ENCODE data around the gene HECTD1.
"Not testable (repeated sequence)": the region's sequence is repeated elsewhere in the genome, so short reads cannot be mapped to it uniquely, and the experiment has no call there.

The HECTD1 gene

DNA sequence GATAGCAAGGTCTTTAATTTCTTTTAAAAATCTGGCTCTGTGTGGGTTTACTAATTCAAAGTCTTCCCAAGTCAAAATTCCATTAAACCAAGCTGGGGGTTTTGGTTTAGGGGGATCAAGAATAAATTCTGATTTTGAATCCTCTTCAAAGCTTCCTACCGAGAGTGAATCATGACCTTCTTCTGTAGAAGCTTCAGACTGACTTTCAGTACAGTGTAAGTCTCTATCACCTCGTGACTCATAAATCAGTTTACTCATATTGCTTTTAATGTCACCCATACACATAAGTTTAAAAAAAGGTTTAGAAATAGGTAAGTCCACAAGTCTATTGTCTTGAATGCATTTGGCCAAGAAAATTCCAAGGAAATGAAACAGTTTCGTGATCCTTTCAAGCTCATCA is 100.8 kb downstream of the HECTD1 start:
- intact Hi-C loops (cut with DNase I): no loop called here
- no peak for DNase-seq

DNA sequence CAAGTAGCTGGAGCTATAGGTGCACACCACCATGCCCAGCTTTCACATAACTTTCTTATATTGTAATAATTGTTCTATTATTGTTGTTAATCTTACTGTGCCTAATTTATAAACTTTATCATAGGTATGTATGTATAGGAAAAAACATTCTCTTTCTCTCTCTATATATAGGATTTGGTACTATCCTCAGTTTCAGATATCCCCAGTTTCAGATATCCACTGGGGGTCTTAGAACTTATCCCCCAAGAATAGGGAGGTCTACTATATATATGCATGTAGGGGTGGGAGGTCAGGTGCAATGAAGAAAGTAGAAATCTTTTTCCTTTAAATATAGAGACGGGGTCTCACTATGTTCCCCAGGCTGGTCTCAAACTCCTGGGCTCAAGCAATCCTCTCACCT is 110.5 kb downstream of the HECTD1 start:
- intact Hi-C loops (cut with DNase I): no loop called here
- DNase-seq: no peak

DNA sequence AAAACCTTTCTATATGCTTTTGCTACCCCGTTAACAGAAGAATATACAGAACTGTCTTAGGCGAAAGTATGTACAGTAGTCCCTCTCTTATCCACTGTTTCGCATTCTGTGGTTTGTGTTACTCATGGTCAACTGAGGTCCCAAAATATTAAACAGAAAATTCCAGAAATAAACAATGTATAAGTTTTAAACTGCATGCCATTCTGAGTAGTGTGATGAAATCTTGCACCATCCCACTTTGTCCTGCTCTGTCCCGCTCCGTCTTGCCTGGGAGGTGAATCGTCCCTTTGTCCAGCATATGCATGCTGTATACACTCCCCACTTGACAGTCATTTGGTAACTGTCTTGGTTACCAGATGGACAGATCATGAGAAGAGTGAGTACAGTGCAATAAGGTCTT is 111.3 kb downstream of the HECTD1 start:
- no peak for DNase-seq
- intact Hi-C loops (cut with DNase I): no loop called here

DNA sequence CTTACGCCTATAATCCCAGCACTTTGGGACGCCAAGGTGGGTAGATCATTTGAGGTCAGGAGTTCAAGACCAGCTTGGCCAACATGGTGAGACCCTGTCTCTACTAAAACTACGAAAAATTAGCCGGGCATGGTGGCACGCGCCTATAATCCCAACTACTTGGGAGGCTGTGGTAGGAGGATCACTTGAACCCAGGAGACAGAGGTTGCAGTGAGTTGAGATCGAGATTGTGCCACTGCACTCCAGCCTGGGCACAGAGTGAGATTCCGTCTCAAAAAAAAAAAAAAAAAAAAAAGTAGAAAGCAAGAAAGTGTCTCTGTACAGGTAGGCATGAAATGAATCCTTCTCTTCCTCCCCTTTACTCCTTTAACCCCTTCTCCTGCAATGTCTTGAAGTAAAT is 111.8 kb downstream of the HECTD1 start:
- DNase-seq; intact Hi-C loops (cut with DNase I): not testable (repeated sequence)

DNA sequence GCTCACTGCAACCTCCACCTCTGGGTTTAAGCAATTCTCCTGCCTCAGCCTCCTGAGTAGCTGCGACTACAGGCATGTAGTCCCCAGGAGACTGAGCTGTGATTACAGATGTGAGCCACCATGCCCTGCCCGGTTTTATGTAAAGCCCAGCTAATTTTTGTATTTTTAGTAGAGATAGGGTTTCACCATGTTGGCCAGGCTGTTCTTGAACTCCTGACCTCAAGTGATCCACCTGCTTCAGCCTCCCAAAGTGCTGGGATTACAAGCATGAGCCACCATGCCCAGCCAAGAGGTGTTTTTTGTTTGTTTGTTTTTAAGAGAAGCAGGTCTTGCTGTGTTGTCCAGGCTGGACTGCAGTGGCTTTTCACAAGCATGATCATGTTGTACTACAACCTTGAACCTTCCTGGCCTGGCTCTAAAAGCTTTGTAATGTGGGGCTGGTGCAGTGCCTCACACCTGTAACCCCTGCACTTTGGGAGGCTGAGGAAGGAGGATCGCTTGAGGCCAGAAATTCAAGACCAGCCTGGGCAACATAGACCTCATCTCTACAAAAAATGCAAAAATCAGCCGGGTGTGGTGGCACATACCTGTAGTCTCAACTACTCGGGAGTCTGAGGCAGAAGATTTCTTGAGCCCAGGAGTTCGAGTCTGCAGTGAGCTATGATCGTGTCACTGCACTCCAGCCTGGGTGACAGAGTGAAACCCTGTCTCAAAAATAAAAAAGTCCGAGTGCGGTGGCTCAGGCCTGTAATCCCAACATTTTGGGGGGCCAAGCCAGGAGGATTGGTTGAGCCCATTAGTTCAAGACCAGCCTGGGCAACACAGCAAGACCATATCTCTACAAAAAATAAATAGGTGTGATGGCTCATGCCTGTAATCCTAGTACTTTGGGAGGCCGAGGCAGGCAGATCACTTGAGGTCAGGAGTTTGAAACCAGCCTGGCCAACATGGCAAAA is 113.4 kb downstream of the HECTD1 start:
- intact Hi-C loops (cut with DNase I); DNase-seq: not testable (repeated sequence)

DNA sequence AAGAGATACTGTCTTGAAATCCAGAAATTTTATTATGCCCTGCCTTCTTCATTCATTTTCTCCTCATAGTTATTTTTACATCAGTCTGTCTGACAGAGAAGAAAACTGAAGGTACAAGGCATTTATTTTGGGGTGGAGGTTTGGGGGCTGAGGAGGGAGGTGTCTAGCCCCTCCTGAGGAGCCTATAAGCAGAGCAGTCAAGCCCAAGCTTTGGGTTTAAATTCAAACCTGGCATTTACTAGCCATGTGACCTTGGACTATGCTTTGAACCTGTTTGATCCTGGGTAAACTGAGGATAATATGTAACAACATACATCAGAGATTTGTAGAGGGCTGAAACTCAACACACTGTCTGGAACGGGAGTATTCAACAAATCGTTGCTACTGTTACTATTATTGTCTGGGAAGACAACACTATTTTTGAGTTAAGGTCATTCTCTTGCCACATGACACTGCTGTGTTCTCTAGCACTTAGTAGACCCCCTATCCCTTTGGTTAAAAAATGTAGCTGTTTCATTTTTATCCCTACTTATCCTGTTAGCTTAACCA is 115.4 kb downstream of the HECTD1 start:
- intact Hi-C loops (cut with DNase I): no loop called here
- no peak for DNase-seq

DNA sequence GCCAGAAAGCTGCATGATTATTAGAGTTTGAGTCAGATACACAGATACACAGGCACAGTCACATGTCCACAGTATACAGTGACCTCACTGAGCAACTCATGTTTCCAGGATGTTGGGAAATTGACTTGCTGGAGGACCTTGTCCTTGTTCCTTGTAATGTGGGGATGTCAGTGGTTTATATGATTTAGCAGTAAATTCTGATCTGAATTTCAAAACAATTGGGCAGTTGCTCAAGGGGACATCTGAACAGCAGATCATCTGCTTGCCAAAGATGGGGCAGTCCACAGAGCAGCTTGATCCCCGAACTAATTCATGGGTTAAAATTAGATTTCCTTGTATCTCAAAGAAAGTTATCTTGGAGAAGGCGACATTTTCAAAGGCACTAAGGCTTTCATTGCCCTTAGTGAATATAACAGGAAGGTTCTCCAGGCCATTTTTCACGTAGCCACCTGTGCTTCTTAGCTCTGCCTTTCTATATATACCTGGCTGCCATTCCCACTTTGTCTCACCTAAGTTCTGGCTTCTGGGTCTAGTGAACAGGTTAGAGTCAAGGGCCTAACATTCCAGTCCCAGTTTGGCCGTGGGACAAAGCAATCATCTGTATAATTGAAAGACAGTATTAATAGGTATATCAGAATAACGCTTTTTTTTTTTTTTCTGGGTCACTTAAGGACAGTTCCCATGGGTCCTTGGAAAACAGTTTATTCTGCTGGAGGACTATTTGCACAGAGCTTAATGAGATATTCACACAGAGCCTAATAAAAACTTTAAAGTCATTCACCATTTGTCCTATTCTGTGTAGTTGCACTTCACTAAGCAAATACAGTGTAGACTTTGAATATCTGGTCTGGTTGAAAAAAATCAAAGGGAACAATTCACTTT is 116.5 kb downstream of the HECTD1 start:
- intact Hi-C loops (cut with DNase I): no loop called here
- no peak for DNase-seq

DNA sequence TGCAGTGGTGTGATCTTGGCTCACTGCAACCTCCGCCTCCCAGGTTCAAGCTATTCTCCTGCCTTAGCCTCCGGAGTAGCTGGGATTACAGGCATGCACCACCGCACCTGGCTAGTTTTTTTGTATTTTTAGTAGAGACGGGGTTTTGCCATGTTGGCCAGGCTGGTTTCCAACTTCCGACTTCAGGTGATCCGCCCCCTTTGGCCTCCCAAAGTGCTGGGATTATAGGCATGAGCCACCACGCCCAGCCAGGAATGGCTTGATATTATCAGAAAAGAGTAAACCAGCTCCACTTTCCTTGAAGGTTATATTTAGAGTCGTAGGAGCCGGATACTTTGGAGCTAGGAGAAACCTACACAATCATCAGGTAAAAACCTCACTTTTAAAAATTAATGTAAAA is 121.1 kb downstream of the HECTD1 start:
- intact Hi-C loops (cut with DNase I); DNase-seq: not testable (repeated sequence)

DNA sequence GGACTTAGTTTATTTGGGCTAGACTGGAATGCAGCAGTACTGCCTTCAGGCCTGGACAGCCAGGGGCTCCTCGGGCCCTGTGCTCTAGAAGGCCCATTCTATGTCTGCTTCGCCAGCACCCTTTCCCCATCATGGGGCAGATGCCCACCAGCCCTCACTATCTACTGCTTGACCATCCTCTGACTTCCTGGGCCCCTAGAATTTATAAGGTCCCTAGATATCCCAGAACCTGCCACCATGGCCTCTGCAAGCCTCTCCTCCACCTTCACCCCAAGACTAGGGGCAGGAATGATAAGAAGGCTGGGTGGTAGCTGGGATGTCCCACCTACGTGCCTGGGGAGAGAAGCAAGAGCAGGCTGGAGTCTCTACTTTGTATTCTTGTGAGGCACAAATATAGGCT is 122.6 kb downstream of the HECTD1 start:
- DNase-seq: no peak
- intact Hi-C loops (cut with DNase I): no loop called here

DNA sequence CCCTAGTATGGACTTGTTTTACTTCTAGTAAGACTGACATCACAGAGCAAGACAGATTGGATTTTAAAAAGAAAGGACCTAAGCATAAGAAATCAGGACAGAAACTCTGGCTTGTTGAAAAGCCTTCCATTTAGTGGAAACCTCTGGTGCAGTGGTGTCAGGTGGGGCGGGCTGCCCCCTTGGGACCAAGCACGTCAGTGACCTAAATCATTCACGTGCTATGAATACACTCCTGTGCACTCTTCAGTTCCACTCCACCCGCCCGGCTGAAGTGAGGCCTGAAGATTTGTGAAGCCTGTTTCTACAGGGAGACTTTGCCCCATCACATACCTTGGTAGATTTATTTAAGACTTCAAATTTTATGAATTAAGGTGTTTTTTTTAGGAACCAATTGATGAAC is 123.2 kb downstream of the HECTD1 start:
- intact Hi-C loops (cut with DNase I): no loop called here
- DNase-seq: no peak

DNA sequence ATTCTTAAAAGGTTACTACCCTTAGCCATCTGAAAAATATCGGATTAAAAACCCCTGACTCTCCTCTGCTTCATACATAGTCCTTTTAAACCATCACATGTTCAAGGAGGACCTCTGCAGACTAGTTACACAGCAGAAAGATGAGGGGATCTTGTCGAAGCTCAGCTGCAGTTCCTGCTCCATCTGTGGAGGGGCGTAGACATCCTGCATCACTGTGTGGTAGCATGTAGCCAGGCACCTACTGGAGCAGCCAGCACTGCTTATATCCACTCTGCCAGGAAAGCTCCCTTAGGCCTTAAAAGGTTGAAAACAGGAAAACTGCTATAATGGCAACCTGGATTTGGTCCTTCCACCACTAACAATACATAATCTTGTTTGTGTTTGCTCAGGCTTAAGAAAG is 123.8 kb downstream of the HECTD1 start:
- intact Hi-C loops (cut with DNase I): no loop called here
- no peak for DNase-seq

DNA sequence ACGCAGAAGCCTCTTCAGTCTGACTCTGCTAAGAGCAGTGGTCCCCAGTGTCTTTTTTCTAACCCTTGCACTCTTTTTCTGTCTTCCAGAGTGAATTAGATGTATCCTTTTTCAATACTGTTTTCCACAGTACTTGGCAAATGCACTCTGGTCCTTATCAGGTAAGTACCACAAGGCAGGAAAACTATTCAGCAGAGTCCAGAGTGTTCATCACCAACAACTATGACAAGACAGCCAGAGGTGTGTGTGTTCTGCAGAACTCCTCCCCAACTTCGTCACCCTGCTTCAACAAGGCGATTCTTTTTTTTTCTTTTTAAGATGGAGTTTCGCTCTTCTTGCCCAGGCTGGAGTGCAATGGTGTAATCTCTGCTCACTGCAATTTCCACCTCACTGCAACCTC is 127.1 kb downstream of the HECTD1 start:
- intact Hi-C loops (cut with DNase I): no loop called here
- no peak for DNase-seq

DNA sequence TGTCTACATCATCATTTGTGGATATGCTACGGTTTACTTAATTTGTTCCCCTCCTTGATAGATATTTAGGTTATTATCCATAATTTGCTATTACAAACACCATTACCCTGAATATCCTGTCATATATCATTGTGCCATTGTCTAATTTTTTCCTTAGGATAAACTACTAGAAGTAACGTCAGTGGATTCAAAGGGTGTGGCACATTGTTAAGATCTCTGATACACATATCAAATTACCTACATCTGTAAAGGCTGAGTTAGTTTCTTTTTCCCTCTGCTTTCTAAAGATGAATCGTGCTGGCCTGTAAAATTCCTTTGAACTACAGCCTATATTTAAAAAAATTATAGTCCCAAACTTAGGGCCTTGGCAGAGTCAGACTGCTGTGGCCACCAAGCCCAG is 127.5 kb downstream of the HECTD1 start:
- intact Hi-C loops (cut with DNase I): no loop called here
- DNase-seq: no peak

DNA sequence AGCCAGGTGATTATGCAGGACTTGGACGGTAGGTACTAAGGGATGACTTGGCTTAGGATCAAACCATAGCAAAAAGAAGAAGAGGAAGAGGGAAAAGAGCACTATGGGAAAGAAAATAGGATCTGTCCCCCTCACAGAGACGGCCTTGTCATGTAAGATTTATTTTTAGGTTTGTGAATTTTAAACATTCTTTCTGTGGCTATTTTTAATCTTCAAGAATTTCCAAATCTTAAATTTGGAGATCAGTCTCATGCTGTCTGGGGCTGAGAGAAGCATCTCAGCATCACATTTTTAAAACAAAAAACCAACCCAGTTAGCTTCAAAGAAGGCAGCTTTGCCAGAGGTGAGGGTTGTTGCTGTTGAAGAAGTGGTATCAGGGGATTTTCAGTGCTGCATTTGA is 128.8 kb downstream of the HECTD1 start:
- intact Hi-C loops (cut with DNase I): no loop called here
- no peak for DNase-seq

DNA sequence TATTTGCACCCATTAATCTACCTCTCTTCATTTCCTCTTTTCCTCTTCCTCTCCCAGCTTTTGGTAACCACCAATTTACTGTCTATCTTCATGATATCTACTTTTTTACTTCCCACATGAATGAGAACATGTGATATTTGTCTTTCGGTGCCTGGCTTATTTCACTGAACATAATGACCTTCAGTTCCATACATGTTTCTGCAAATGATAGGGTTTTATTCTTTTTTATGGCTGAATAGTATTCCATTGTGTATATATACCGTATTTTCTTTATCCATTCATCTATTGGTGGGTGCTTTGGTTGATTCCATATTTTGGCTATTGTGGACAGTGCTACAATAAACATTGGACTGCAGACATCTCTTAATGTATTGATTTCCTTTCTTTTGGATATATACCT is 132.4 kb downstream of the HECTD1 start:
- intact Hi-C loops (cut with DNase I): no loop called here
- DNase-seq: no peak

DNA sequence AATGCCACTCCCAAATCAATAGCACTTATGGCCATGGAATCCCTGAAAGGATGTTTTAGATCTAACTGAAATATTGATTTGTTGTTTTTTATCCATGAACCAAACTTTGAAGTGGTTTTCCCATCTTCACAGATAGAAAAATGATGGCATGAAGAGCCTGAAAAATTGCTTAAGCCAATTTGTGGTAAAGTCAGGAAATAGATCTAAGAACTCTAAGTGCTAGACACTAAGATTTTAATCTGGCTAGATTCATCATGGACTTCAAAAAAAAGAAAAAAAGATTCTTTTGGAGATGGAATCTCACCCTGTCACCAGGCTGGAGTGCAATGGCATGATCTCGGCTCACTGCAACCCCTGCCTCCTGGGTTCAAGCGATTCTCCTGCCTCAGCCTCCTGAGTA is 136.4 kb downstream of the HECTD1 start:
- no peak for DNase-seq
- intact Hi-C loops (cut with DNase I): no loop called here

DNA sequence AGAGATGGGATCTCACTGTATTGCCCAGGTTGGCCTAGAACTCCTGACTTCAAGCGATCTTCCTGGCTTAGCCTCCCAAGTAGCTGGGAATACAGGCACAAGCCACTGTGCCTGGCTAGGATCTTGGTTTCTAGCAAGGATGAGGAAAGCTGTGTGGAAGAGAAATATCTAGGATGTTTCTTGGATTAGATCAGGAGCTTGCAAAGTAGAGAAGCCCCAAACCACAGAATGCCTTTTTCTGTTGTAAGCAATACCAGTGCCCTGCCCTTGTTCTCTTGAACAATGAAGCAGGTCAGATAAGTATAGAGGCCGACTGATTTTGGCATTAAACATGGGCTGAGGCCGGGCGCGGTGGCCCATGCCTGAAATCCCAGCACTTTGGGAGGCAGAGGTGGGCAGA is 137.2 kb downstream of the HECTD1 start:
- intact Hi-C loops (cut with DNase I): no loop called here
- no peak for DNase-seq

DNA sequence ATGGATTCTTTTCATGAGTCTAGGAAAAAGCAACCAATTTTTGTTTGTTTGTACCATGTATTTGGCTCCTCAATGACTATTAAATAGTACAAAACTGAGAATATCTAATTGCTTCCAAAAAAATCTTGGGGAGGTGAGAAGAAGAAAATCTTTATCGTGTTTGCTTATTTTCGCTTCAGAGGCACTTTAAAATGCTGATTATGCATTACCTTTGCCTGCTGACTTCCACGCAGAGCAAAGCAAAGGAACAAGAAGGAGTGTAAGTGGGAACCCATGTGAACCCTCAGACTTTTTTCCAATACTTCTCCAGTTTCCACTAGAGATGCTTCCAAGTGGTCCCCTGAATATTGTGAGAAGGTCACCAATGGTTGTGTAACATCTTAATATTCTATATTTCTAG is 138.2 kb downstream of the HECTD1 start:
- DNase-seq: no peak
- intact Hi-C loops (cut with DNase I): no loop called here

DNA sequence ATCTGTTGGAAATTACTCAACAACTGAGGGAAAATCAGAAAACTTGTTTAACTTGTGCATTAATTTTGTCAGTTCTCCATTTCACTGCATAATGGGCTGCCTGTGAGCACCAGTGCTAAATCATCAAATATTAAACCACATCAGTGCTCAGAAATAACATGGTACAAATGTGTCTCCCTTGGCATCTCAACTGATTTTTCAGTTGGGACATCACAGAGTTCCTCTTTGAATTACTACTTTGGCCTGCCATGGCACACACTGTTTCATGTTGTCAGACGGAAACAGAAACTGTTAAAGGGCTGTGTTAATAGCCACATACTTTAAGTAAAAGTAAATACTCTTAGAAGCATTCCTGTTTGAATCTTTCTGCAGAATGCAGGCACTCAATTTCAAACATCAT is 139.4 kb downstream of the HECTD1 start:
- no peak for DNase-seq
- intact Hi-C loops (cut with DNase I): no loop called here

DNA sequence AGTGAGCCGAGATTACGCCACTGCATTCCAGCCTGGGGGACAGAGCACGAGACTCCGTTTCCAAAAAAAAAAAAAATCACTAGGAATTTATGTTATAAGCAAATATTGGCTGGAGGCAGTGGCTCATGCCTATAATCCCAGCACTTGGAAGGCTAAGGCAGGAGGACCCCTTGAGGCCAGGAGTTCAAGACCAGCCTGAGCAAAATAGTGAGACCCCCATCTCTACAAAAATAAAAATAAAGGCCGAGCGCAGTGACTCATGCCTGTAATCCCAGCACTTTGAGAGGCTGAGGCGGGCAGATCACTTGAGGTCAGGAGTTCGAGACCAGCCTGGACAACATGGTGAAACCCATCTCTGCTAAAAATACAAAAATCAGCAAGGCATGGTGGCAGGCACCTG is 144.7 kb downstream of the HECTD1 start:
- DNase-seq; intact Hi-C loops (cut with DNase I): not testable (repeated sequence)

DNA sequence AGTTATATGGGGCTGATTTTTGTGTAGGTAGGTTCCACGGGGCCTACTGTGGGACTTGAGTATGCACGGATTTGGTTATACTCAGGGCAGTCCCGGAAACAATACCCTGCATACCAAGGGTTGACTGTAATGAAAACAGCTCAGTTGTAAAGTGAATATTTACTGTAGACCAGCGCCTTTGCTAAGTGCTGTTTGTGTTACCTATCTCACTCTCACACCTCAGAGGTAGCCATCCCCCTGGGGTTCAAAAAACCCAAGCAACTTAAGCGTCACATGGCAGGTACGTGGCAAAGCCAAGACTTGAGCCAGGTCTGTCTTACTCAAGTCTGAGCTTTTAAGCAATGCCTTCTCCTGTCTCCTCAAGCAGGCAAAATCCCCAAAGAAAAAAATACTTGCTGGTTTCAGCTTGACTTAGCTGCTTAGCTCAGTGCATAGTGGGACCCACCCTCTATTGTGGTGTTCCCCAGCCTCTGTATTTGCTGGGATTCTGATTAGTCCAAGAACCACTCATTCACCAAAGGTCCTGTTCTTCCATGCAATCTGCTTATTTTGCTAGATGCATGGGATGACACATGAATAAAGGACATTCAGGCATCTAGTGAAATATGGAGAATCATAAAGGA is 147.2 kb downstream of the HECTD1 start:
- DNase-seq: no peak
- intact Hi-C loops (cut with DNase I): no loop called here

Data from posterior cingulate gyrus (tissue), 11 donors.